IMR-90 (cell line): ENCODE data around the gene KRTAP20-2. TPM values are rescaled to one million over a fixed set of nuclear protein-coding genes. Genes with fewer than 3 reads are reported as not detected.

Experiments
- ATAC-seq: fragments of 200-7000 bp; cut with Tn5 transposase; 2 replicates; pipeline ENCODE4 v1.9.1; 2020; ENCODE audit warnings: low read depth, mild to moderate bottlenecking, moderate library complexity
- Bru-seq: library from RNA; stranded (reverse); fragments of 400-500 nt; gene quantifications from one replicate; lab custom pipeline; 2021; lab: Mats Ljungman, UMichigan
- BruChase-seq, 2 experiments: library from RNA; stranded (reverse); fragments of 400-500 nt; gene quantifications; one replicate each; lab custom pipeline; 2021; lab: Mats Ljungman, UMichigan
- BruUV-seq: library from RNA; stranded (reverse); fragments of 400-500 nt; replicated peaks from 2 replicates; lab custom pipeline; 2021; lab: Mats Ljungman, UMichigan
- CTCF ChIA-PET: fragments of 300-600 bp; formaldehyde crosslinking; extraction: SDS; loops from one replicate; lab custom pipeline; 2021; ENCODE audit warnings: antibody characterized with exemption; lab: Yijun Ruan, JAX
- POLR2A ChIA-PET: fragments of 300-600 bp; sonication (Branson Sonifier 250); formaldehyde crosslinking; loops from one replicate; lab custom pipeline; 2022; ENCODE audit warnings: antibody characterized with exemption; ENCODE audit not compliant: unreplicated experiment; lab: Charles Lee
- DNase-seq: peaks from one replicate; pipeline ENCODE4 v3.0.0; 2013
- H2AFZ ChIP-seq: replicated peaks from 2 replicates; pipeline ENCODE3; 2013; ENCODE audit warnings: low read length, mild to moderate bottlenecking; ENCODE audit not compliant: poor library complexity
- H2AK5ac ChIP-seq: 2 replicates; pipeline ENCODE4 v1.6.1; 2013; ENCODE audit warnings: low read depth, low read length, inconsistent platforms
- H2AK9ac ChIP-seq: replicated peaks from 2 replicates; pipeline ENCODE3; 2013; ENCODE audit warnings: mild to moderate bottlenecking, low read depth, low read length, moderate library complexity; ENCODE audit not compliant: poor library complexity
- H2BK120ac ChIP-seq: 2 replicates; pipeline ENCODE4 v1.6.1; 2013; ENCODE audit warnings: low read depth, low read length, inconsistent platforms
- H2BK15ac ChIP-seq: 3 replicates; pipeline ENCODE4 v1.6.1; 2013; ENCODE audit warnings: low read depth, low read length, inconsistent platforms
- H2BK20ac ChIP-seq: 2 replicates; pipeline ENCODE4 v1.6.1; 2013; ENCODE audit warnings: low read depth, mild to moderate bottlenecking, inconsistent platforms, low read length, moderate library complexity
- H2BK5ac ChIP-seq: 2 replicates; pipeline ENCODE4 v1.6.1; 2013; ENCODE audit warnings: mild to moderate bottlenecking, low read depth, low read length, inconsistent platforms; ENCODE audit not compliant: poor library complexity, severe bottlenecking
- H3K14ac ChIP-seq: replicated peaks from 2 replicates; pipeline ENCODE4 v1.6.1; 2013; ENCODE audit warnings: low read depth, low read length, inconsistent platforms
- H3K18ac ChIP-seq: 2 replicates; pipeline ENCODE4 v1.6.1; 2013; ENCODE audit warnings: low read depth, low read length, control low read depth
- H3K23ac ChIP-seq: 2 replicates; pipeline ENCODE4 v1.6.1; 2013; ENCODE audit warnings: low read depth, low read length, inconsistent platforms
- H3K27ac ChIP-seq: 2 replicates; pipeline ENCODE4 v1.5.1; 2013; ENCODE audit warnings: mild to moderate bottlenecking, control low read depth, low read length; ENCODE audit not compliant: insufficient read depth
- H3K27me3 ChIP-seq: 2 replicates; pipeline ENCODE4 v1.6.1; 2013; ENCODE audit warnings: low read length; ENCODE audit not compliant: control insufficient read depth, insufficient read depth
- H3K36me3 ChIP-seq: 2 replicates; pipeline ENCODE4 v1.6.1; 2013; ENCODE audit warnings: low read length, mixed read lengths; ENCODE audit not compliant: control insufficient read depth, insufficient read depth
- H3K4ac ChIP-seq: 2 replicates; pipeline ENCODE4 v1.6.1; 2013; ENCODE audit warnings: low read depth, low read length, inconsistent platforms
- H3K4me1 ChIP-seq: 2 replicates; pipeline ENCODE4 v1.6.1; 2013; ENCODE audit warnings: low read length, mixed read lengths; ENCODE audit not compliant: control insufficient read depth, insufficient read depth
- H3K4me2 ChIP-seq: 2 replicates; pipeline ENCODE4 v1.6.1; 2013; ENCODE audit warnings: low read depth, mild to moderate bottlenecking, control low read depth, low read length, moderate library complexity
- H3K4me3 ChIP-seq: 2 replicates; pipeline ENCODE4 v1.5.1; 2013; ENCODE audit warnings: low read depth, mild to moderate bottlenecking, control low read depth, low read length, moderate library complexity; ENCODE audit not compliant: insufficient read depth
- H3K56ac ChIP-seq: 2 replicates; pipeline ENCODE4 v1.6.1; 2013; ENCODE audit warnings: low read length, inconsistent platforms; ENCODE audit not compliant: insufficient read depth; ENCODE audit errors: extremely low read depth
- H3K79me1 ChIP-seq, 2 experiments: 2 replicates each; pipeline ENCODE4 v1.6.1; 2013; ENCODE audit warnings: low read length in 2 of 2, inconsistent platforms in 1 of 2, low read depth in 1 of 2
- H3K9ac ChIP-seq: 2 replicates; pipeline ENCODE4 v1.6.1; 2013; ENCODE audit warnings: low read depth, low read length, control low read depth
- H3K9me1 ChIP-seq: 2 replicates; pipeline ENCODE4 v1.6.1; 2013; ENCODE audit warnings: low read length, inconsistent platforms; ENCODE audit not compliant: insufficient read depth
- H3K9me3 ChIP-seq: 2 replicates; pipeline ENCODE4 v1.6.1; 2013; ENCODE audit warnings: low read length; ENCODE audit not compliant: control insufficient read depth, insufficient read depth
- H4K20me1 ChIP-seq: 2 replicates; pipeline ENCODE4 v1.6.1; 2013; ENCODE audit warnings: low read length, inconsistent platforms; ENCODE audit not compliant: insufficient read depth
- H4K5ac ChIP-seq: 2 replicates; pipeline ENCODE4 v1.6.1; 2013; ENCODE audit warnings: mild to moderate bottlenecking, low read depth, low read length, control low read depth
- H4K8ac ChIP-seq, 2 experiments: 2 replicates each; pipeline ENCODE4 v1.6.1; 2013; ENCODE audit warnings: low read depth in 2 of 2, low read length in 2 of 2, control low read depth in 1 of 2, inconsistent platforms in 1 of 2
- H4K91ac ChIP-seq: 2 replicates; pipeline ENCODE4 v1.6.1; 2013; ENCODE audit warnings: low read depth, low read length, inconsistent platforms; ENCODE audit not compliant: insufficient read depth
- BHLHE40 ChIP-seq: fragments of 150-350 bp; IDR thresholded peaks from 2 replicates; pipeline ENCODE4 v1.6.1; 2016; ENCODE audit warnings: mild to moderate bottlenecking, low read depth, low read length
- CEBPB ChIP-seq: IDR thresholded peaks from 2 replicates; pipeline ENCODE4 v1.6.1; 2012; ENCODE audit warnings: low read depth, low read length, improper control_type of control experiment
- CHD1 ChIP-seq: IDR thresholded peaks from 2 replicates; pipeline ENCODE4 v1.6.1; 2012; ENCODE audit warnings: low read depth, low read length, improper control_type of control experiment
- FOS ChIP-seq: fragments of 150-350 bp; IDR thresholded peaks from 2 replicates; pipeline ENCODE4 v1.6.1; 2016; ENCODE audit warnings: low read depth, low read length
- MAFK ChIP-seq: IDR thresholded peaks from 2 replicates; pipeline ENCODE4 v1.6.1; 2012; ENCODE audit warnings: low read depth, low read length, improper control_type of control experiment
- MAZ ChIP-seq: IDR thresholded peaks from 2 replicates; pipeline ENCODE4 v1.6.1; 2012; ENCODE audit warnings: low read depth, mild to moderate bottlenecking, low read length, improper control_type of control experiment, moderate library complexity, borderline replicate concordance
- MXI1 ChIP-seq: IDR thresholded peaks from 2 replicates; pipeline ENCODE4 v1.6.1; 2012; ENCODE audit warnings: low read depth, mild to moderate bottlenecking, low read length, moderate library complexity, borderline replicate concordance
- NFE2L2 ChIP-seq: fragments of 150-350 bp; IDR thresholded peaks from 2 replicates; pipeline ENCODE4 v1.6.1; 2016; ENCODE audit warnings: low read depth, mild to moderate bottlenecking, low read length
- POLR2A ChIP-seq: IDR thresholded peaks from 2 replicates; pipeline ENCODE4 v1.6.1; 2012; ENCODE audit warnings: mild to moderate bottlenecking, low read depth, low read length
- RAD21 ChIP-seq: IDR thresholded peaks from 2 replicates; pipeline ENCODE4 v1.6.1; 2012; ENCODE audit warnings: low read length, improper control_type of control experiment
- RCOR1 ChIP-seq: IDR thresholded peaks from 2 replicates; pipeline ENCODE4 v1.6.1; 2012; ENCODE audit warnings: mild to moderate bottlenecking, low read length, improper control_type of control experiment; ENCODE audit not compliant: insufficient replicate concordance
- RFX5 ChIP-seq: IDR thresholded peaks from 2 replicates; pipeline ENCODE4 v1.8.0; 2012; ENCODE audit warnings: low read depth, mild to moderate bottlenecking, low read length, moderate library complexity
- SMC3 ChIP-seq: fragments of 150-350 bp; IDR thresholded peaks from 2 replicates; pipeline ENCODE4 v1.6.1; 2016; ENCODE audit warnings: low read depth, mild to moderate bottlenecking, antibody characterized with exemption, low read length, moderate library complexity
- WGBS, 2 experiments: methylation state at CpG; one replicate each; pipeline versions ENCODE4 v1.1.5 to v1.1.7; 2013; ENCODE audit warnings: missing lambda C conversion rate in 2 of 2; ENCODE audit not compliant: insufficient read length in 1 of 2; ENCODE audit errors: extremely low coverage in 2 of 2; 5-methylcytosine and 5-hydroxymethylcytosine counted together
- dilution Hi-C: fragments of 300-500 bp; cut with HindIII; formaldehyde crosslinking; loops from one replicate; pipeline ENCODE4 v1.14.3; 2018; ENCODE audit warnings: low sequenced_read_pairs; ENCODE audit not compliant: unreplicated experiment
- in situ Hi-C: fragments of 300-500 bp; cut with MboI; formaldehyde crosslinking; loops from 3 replicates; pipeline ENCODE4 v1.14.3; 2019; ENCODE audit warnings: low sequenced_read_pairs, inconsistent platforms, mixed read lengths
- intact Hi-C: fragments of 100-400 bp; cut with micrococcal nuclease; formaldehyde crosslinking; loops from 2 replicates; pipeline ENCODE4 v1.10.0; 2022
- long read RNA-seq: library from polyadenylated mRNA; unstranded; transcript quantifications from one replicate; pipeline ENCODE4 v2.0.0, GENCODE V29; 2021; ENCODE audit not compliant: unreplicated experiment
- polyA plus RNA-seq, 3 experiments: library from polyadenylated mRNA; depleted of rRNA; stranded (reverse); fragments of >200 nt; gene quantifications; 2 replicates each; pipeline ENCODE4 v1.2.3, GENCODE V29; 2012; ENCODE audit warnings: low replicate concordance in 1 of 3
- total RNA-seq: library from RNA; depleted of rRNA; stranded (reverse); fragments of >200 nt; gene quantifications from 2 replicates; pipeline ENCODE4 v1.2.3, GENCODE V29; 2012; rRNA removed
- TF ChIP-seq, protein P1 (sequence below): conservative IDR thresholded peaks from 2 replicates; pipeline ENCODE4 v1.5.1; 2012; ENCODE audit warnings: mild to moderate bottlenecking, low read depth, low read length, improper control_type of control experiment
- TF ChIP-seq, protein P2 (sequence below): fragments of 150-350 bp; IDR thresholded peaks from 2 replicates; pipeline ENCODE4 v1.6.1; 2017; ENCODE audit warnings: mild to moderate bottlenecking, antibody characterized with exemption, low read length, low read depth
- TF ChIP-seq, protein P3 (sequence below): fragments of 150-350 bp; IDR thresholded peaks from 2 replicates; pipeline ENCODE4 v1.6.1; 2016; ENCODE audit warnings: low read depth, mild to moderate bottlenecking, low read length, moderate library complexity, borderline replicate concordance

KRTAP20-2 gene
- total RNA-seq: not detected in 2 replicates
- polyA plus RNA-seq (2012; rRNA removed): not detected in 2 replicates
- not detected in 2 replicates for polyA plus RNA-seq (2012; cell fraction: cytosol; rRNA removed)
- not detected in 2 replicates for polyA plus RNA-seq (2012; cell fraction: nucleus; rRNA removed; ENCODE audit: low replicate concordance)
- not detected for Bru-seq, nascent RNA
- not detected for BruChase-seq, experiment 1, labeled RNA remaining after a 6-hour chase
- not detected for BruChase-seq, experiment 2, labeled RNA remaining after a 2-hour chase
- long read RNA-seq: 0 reads

DNA sequence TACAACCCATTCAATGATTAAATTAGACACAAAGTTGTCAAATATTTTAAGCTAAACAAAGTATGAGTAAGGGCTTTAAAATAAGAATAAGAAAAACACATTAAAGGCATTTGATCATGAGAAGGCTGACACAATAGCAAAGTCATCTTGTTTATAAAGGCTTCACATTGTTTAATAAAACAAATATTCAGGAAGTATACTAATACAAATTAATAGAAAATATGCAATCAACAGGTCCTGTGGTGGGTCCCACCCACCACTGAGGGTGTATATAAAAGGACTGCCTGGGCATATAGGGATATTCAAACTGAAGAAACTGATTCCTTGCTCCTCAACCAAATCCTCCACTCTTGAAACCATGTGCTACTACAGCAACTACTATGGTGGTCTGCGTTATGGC is at the start of gene KRTAP20-2:
TSS of gene KRTAP20-2 (plus strand) at position 301 of the 400 bp plus-strand sequence. CDS start at position 359, 58 bp downstream.
- ChIA-PET CTCF (no interaction called here), POLR2A (no interaction called here)
- H2BK15ac ChIP-seq: no peak within 1 kb of the TSS
- no CpG with 5 or more reads among the region's 1 CpG for WGBS, 2 experiments
- no peak within 1 kb of the TSS for H3K4ac ChIP-seq
- H3K79me1 ChIP-seq: no peaks in the 10 kb centered on the region
- no TSS peak for BruUV-seq
- H2AK9ac ChIP-seq: no peak within 1 kb of the TSS
- no peak within 1 kb of the TSS for H2AK5ac ChIP-seq
- peaks cover 16% of the 10 kb centered on the region for H3K9me3 ChIP-seq
- H2BK5ac ChIP-seq: no peak within 1 kb of the TSS
- dilution Hi-C loops (no loop called here), intact Hi-C loops (no loop called here), in situ Hi-C loops (no loop called here)
- H4K20me1 ChIP-seq: no peaks in the 10 kb centered on the region
- no peak within 1 kb of the TSS for H2BK20ac ChIP-seq
- TF ChIP-seq NFE2L2: no peak
- no peak for TF ChIP-seq SMC3
- TF ChIP-seq BHLHE40: no peak
- TF ChIP-seq, protein P1, sequence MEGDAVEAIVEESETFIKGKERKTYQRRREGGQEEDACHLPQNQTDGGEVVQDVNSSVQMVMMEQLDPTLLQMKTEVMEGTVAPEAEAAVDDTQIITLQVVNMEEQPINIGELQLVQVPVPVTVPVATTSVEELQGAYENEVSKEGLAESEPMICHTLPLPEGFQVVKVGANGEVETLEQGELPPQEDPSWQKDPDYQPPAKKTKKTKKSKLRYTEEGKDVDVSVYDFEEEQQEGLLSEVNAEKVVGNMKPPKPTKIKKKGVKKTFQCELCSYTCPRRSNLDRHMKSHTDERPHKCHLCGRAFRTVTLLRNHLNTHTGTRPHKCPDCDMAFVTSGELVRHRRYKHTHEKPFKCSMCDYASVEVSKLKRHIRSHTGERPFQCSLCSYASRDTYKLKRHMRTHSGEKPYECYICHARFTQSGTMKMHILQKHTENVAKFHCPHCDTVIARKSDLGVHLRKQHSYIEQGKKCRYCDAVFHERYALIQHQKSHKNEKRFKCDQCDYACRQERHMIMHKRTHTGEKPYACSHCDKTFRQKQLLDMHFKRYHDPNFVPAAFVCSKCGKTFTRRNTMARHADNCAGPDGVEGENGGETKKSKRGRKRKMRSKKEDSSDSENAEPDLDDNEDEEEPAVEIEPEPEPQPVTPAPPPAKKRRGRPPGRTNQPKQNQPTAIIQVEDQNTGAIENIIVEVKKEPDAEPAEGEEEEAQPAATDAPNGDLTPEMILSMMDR: no peak
- TF ChIP-seq, protein P2, sequence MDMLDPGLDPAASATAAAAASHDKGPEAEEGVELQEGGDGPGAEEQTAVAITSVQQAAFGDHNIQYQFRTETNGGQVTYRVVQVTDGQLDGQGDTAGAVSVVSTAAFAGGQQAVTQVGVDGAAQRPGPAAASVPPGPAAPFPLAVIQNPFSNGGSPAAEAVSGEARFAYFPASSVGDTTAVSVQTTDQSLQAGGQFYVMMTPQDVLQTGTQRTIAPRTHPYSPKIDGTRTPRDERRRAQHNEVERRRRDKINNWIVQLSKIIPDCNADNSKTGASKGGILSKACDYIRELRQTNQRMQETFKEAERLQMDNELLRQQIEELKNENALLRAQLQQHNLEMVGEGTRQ: no peak
- TF ChIP-seq CHD1: no peak
- TF ChIP-seq RAD21: no peak
- no peak for TF ChIP-seq CEBPB
- no peak for TF ChIP-seq MAZ
- no peak for TF ChIP-seq RCOR1
- TF ChIP-seq POLR2A: no peak
- TF ChIP-seq, protein P3, sequence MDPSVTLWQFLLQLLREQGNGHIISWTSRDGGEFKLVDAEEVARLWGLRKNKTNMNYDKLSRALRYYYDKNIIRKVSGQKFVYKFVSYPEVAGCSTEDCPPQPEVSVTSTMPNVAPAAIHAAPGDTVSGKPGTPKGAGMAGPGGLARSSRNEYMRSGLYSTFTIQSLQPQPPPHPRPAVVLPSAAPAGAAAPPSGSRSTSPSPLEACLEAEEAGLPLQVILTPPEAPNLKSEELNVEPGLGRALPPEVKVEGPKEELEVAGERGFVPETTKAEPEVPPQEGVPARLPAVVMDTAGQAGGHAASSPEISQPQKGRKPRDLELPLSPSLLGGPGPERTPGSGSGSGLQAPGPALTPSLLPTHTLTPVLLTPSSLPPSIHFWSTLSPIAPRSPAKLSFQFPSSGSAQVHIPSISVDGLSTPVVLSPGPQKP: no peak
- TF ChIP-seq MXI1: no peak
- TF ChIP-seq MAFK: no peak
- TF ChIP-seq RFX5: no peak
- no peak for TF ChIP-seq FOS
- H3K36me3 ChIP-seq: no peaks in the 10 kb centered on the region
- H3K14ac ChIP-seq: no peak within 1 kb of the TSS
- DNase-seq (no peak), ATAC-seq (no peak)
- H4K91ac ChIP-seq: no peak within 1 kb of the TSS
- H3K27me3 ChIP-seq: no peaks in the 10 kb centered on the region
- H3K18ac ChIP-seq: no peak within 1 kb of the TSS
- no peak within 1 kb of the TSS for H3K56ac ChIP-seq
- no peak within 1 kb of the TSS for H4K5ac ChIP-seq
- H2BK120ac ChIP-seq: no peak within 1 kb of the TSS
- H3K4me1 ChIP-seq: no peaks in the 10 kb centered on the region
- H3K9me1 ChIP-seq: no peaks in the 10 kb centered on the region
- no peak within 1 kb of the TSS for H2AFZ ChIP-seq
- no peak within 1 kb of the TSS for H3K4me3 ChIP-seq
- H3K9ac ChIP-seq: no peak within 1 kb of the TSS
- H3K23ac ChIP-seq: no peak within 1 kb of the TSS
- H3K4me2 ChIP-seq: no peak within 1 kb of the TSS
- H4K8ac ChIP-seq: no peak within 1 kb of the TSS
- H3K27ac ChIP-seq: no peak within 1 kb of the TSS
